Lung (tissue), 12 donors: ENCODE measurements around the gene TRIM63. TPM values are rescaled to one million over a fixed set of nuclear protein-coding genes. Genes with fewer than 3 reads are reported as not detected.

Experiments used
- ATAC-seq: fragments of 200-7000 bp; cut with Tn5 transposase; one replicate; pipeline ENCODE4 v1.9.1; 2020; ENCODE audit warnings: moderate number of reproducible peaks; ENCODE audit not compliant: insufficient read depth, low FRiP score
- DNase-seq, 3 donors: peaks; one replicate each; pipeline ENCODE4 v3.0.0-alpha.2; 2013 to 2017
- H3K27ac ChIP-seq, 2 donors: one replicate each; pipeline ENCODE4 v1.5.1; 2013; ENCODE audit warnings: mild to moderate bottlenecking in 2 of 2, moderate library complexity in 2 of 2, control low read depth in 1 of 2, inconsistent platforms in 1 of 2, low read depth in 1 of 2, low read length in 1 of 2
- H3K27me3 ChIP-seq, 3 donors: one replicate each; pipeline ENCODE4 v1.5.1; 2013; ENCODE audit warnings: low read length in 2 of 3; ENCODE audit not compliant: control insufficient read depth in 3 of 3, insufficient read depth in 3 of 3
- H3K36me3 ChIP-seq, 4 donors: one replicate each; pipeline ENCODE4 v1.5.1; 2013; ENCODE audit warnings: low read length in 4 of 4, mild to moderate bottlenecking in 1 of 4, moderate library complexity in 1 of 4; ENCODE audit not compliant: control insufficient read depth in 4 of 4, insufficient read depth in 4 of 4
- H3K4me1 ChIP-seq, 5 donors: one replicate each; pipeline ENCODE4 v1.5.1; 2013; ENCODE audit warnings: low read length in 5 of 5, mild to moderate bottlenecking in 2 of 5, moderate library complexity in 1 of 5; ENCODE audit not compliant: control insufficient read depth in 5 of 5, insufficient read depth in 5 of 5
- H3K4me3 ChIP-seq: one replicate; pipeline ENCODE4 v1.5.1; 2013; ENCODE audit warnings: mild to moderate bottlenecking, control low read depth, moderate library complexity
- H3K9ac ChIP-seq, 2 donors: one replicate each; pipeline ENCODE4 v1.5.1; 2013; ENCODE audit warnings: low read length in 2 of 2, control low read depth in 1 of 2; ENCODE audit not compliant: insufficient read depth in 1 of 2
- H3K9me3 ChIP-seq, 4 donors: one replicate each; pipeline ENCODE4 v1.5.1; 2013; ENCODE audit warnings: low read length in 3 of 4, mild to moderate bottlenecking in 1 of 4, moderate library complexity in 1 of 4; ENCODE audit not compliant: control insufficient read depth in 4 of 4, insufficient read depth in 3 of 4
- WGBS, 2 donors: extraction: QIAGEN DNeasy Blood & Tissue Kit; methylation state at CpG; one replicate each; pipeline ENCODE4 v1.1.7; 2013; 5-methylcytosine and 5-hydroxymethylcytosine counted together
- polyA plus RNA-seq, 2 donors: library from polyadenylated mRNA; stranded (reverse); fragments of 200-250 nt; gene quantifications; one replicate each; pipeline ENCODE4 v1.2.1, GENCODE V29; 2013
- total RNA-seq, 2 donors: library from RNA; depleted of rRNA in 1 of 2; stranded (reverse); fragments of >200 nt in 1 of 2; gene quantifications; one replicate each; pipeline ENCODE4 v1.2.1, GENCODE V29; 2014 to 2021
- TF ChIP-seq, protein P1 (sequence below): IDR thresholded peaks from 2 replicates; pipeline ENCODE4 v1.5.1; 2012; ENCODE audit warnings: mild to moderate bottlenecking; ENCODE audit errors: control extremely low read depth, extremely low read depth
- donor health status: control.
- donor health status: control.
- donor health status: Bipolar disorder and iron deficiency.
- donor health status: healthy.
- donor health status: DM: yes; HTN: yes; CAD: no.

TRIM63 gene
- total and polyA plus RNA-seq, 4 donors = 0.12 to 0.31 (median 0.19) TPM

DNA sequence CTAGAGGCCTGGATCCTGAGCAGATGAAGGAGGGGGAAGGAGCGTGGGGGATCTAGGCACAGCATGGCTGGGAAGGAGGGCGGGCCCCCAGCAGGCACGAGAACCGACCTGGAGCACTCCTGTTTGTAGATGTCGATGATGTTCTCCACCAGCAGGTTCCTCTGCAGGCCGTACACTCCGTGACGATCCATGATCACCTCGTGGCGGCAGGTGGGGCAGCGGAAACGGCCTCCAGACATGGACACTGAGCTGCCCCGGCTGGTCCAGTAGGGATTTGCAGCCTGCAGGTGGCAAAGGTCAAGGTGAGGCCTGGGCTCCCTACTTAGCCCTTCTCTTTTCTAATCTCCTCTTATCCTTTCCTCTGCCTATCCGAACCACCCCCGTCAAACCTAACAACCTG is 1.3 kb downstream of the TRIM63 start:
- DNase-seq (no peak), ATAC-seq (no peak)
- Histone ChIP-seq H3K4me1 (peaks cover 0 to 7% (median 0%) of the 10 kb centered on the region in 5 donors), H3K27me3 (peaks cover 0 to 4% (median 3%) of the 10 kb centered on the region in 3 donors), H3K4me3 (no peak overlapping the region), H3K9ac (no peak overlapping the region), H3K36me3 (peaks cover 0 to 6% (median 0%) of the 10 kb centered on the region in 4 donors), H3K9me3 (no peaks in the 10 kb centered on the region), H3K27ac (peak overlapping the region in 1 of 2 donors; percentile 96)
- 83 to 88% methylated on average over 15 of the region's 15 CpGs for WGBS, 2 donors
- TF ChIP-seq, protein P1, sequence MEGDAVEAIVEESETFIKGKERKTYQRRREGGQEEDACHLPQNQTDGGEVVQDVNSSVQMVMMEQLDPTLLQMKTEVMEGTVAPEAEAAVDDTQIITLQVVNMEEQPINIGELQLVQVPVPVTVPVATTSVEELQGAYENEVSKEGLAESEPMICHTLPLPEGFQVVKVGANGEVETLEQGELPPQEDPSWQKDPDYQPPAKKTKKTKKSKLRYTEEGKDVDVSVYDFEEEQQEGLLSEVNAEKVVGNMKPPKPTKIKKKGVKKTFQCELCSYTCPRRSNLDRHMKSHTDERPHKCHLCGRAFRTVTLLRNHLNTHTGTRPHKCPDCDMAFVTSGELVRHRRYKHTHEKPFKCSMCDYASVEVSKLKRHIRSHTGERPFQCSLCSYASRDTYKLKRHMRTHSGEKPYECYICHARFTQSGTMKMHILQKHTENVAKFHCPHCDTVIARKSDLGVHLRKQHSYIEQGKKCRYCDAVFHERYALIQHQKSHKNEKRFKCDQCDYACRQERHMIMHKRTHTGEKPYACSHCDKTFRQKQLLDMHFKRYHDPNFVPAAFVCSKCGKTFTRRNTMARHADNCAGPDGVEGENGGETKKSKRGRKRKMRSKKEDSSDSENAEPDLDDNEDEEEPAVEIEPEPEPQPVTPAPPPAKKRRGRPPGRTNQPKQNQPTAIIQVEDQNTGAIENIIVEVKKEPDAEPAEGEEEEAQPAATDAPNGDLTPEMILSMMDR = no peak

DNA sequence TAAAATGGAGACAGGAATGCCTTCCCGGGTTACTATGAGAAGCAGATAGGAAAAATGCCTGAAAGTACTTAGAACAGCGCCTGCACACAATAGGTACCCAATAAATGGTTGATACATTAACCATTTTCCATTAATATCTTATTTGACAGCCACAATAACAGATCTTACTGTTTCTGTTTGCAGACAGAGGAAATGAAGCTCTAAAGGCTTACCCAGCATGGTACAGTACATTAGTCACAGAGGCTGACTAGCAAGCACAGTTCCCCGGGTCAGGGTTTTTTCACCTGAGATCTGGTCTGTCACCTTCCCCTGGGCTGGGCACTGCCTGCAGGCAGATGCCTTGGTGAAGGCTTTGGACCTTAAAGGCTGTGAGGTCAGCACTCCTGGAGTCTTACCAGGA is 2.9 kb downstream of the TRIM63 start:
- Histone ChIP-seq H3K9me3 (no peaks in the 10 kb centered on the region), H3K4me3 (no peak overlapping the region), H3K9ac (no peak overlapping the region), H3K27me3 (peaks cover 0 to 4% (median 3%) of the 10 kb centered on the region in 3 donors), H3K27ac (peak overlapping the region in 1 of 2 donors; percentile 96), H3K4me1 (peaks cover 0 to 7% (median 2%) of the 10 kb centered on the region in 5 donors), H3K36me3 (peaks cover 0 to 16% (median 0%) of the 10 kb centered on the region in 4 donors)
- DNase-seq = no peak
- 66 to 89% methylated on average over 3 of the region's 3 CpGs for WGBS, 2 donors
- no peak for ATAC-seq
- TF ChIP-seq, protein P1 = no peak

DNA sequence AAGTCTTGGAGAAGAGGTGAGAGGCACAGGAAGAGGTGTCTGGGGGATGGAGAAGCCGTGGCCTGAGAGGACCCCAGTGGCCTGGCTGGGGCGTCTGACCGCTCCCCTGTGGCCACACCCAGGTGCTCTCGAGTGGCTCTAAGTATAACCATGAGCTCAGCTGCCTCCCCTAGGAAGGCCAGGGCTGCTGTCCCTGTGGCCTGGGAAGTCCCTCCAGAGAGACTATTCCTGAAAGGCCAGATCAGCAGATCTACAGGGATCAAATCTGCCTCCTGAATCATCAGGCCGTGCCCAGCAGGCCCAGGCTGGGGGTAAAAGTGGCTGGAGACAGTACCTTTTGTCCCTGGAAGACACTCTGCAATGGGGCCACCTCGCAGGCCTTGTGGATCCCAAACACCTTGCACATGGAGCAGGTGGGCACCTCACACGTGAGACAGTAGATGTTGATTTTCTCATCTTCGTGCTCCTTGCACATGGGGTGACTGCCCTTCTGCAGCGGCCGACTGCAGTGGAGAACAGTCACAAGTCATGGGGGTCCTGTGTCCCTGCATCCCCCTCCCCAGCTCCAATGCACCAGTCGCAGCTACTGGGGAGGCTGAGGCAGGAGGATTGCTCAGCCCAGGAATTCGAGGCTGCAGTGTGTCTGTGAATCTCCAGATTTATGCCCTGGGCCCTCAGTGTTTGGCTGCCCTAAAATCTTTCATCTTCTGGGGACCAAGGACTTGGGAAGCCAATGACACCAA is 6.4 kb downstream of the TRIM63 start:
- ATAC-seq (no peak), DNase-seq (no peak)
- TF ChIP-seq, protein P1 = no peak
- Histone ChIP-seq H3K9ac (no peak overlapping the region), H3K36me3 (peaks cover 0 to 26% (median 0%) of the 10 kb centered on the region in 4 donors), H3K4me3 (no peak overlapping the region), H3K4me1 (peaks cover 0 to 8% (median 0%) of the 10 kb centered on the region in 5 donors), H3K27me3 (peaks cover 0 to 3% (median 3%) of the 10 kb centered on the region in 3 donors), H3K27ac (no peak overlapping the region), H3K9me3 (peaks cover 0 to 1% (median 0%) of the 10 kb centered on the region in 4 donors)
- WGBS, 2 donors = 81 to 85% methylated on average over 12 of the region's 12 CpGs
